Stimulated activated CD4-positive, alpha-beta T cell treated with anti-CD3 and anti-CD28 coated beads, Interleukin-2, amount 100 ng/mL, for 24 hours (primary cell): ENCODE results near the gene CEP72.
"Not testable (repeated sequence)": the region's sequence is repeated elsewhere in the genome, so short reads cannot be mapped to it uniquely, and the experiment has no call there.

ENCODE experiments used
- DNase-seq, 2 donors: peaks; one replicate each; pipeline ENCODE4 v3.0.0-alpha.2; 2020

The CEP72 gene

GRCh38 chr5:581266-581665 lies 30.9 kb upstream of the CEP72 start:
- DNase-seq: no peak

- no peak for DNase-seq
Observed at GRCh38 chr5:581941-582340, 30.2 kb upstream of the CEP72 start.

GRCh38 chr5:582445-582844 lies 29.7 kb upstream of the CEP72 start:
- not testable (repeated sequence) for DNase-seq

DNA sequence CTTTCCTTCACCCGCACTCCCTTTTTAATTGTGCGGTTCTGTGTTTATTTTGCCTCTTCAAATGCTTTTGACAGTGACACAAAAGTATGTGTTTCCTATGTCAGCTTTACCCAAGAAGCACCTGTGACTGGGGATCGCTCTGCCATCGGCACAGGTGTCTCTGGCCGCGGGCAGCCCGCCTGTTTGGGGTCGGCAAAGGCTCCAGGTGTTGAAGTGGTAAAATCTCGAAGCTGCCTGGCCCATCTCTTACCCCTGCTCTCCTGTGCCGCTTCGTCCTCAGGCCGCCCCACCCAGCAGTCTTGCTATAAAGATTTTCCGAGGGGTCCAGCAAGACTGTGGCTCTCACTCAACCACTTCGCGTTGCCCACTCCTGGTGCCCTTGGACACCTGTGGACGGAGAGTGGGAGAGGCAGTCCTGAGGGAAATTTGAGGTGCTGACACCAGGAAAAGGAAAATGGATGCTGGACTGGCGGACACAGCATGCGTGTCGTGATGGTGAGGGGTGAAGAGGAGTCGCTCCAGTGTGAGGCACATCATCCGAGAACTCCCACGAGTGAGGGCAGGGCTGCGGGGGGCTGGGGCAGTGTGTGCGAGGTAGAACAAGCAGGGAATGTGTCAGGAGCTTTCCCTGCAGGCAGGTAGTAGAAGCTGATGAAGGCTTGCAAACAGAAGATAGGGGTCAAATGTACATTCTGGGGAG lies 29.1 kb upstream of the CEP72 start:
- no peak for DNase-seq

- no peak for DNase-seq
Observed at GRCh38 chr5:583645-584044, 28.5 kb upstream of the CEP72 start.

DNA sequence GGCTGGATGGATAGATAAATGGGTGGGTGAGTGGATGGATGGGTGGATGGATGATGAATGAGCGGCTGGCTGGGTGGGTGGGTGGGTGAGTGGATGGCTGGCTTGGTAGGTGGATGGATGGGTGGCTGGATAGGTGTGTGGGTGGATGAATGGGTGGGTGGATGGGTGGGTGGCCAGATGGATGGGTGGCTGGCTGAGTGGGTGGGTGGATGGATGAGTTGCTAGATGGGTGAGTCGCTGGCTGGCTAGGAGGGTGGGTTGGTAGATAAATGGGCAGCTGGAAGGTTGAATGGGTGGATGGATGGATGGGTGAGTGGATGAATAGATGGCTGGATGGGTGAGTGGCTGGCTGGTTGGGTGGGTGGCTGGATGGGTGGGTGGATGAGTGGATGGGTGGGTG lies 27.9 kb upstream of the CEP72 start:
- DNase-seq: no peak

- DNase-seq: no peak
Observed at GRCh38 chr5:584846-585245, 27.3 kb upstream of the CEP72 start.

- no peak for DNase-seq
Observed at GRCh38 chr5:585556-585955, 26.6 kb upstream of the CEP72 start.

GRCh38 chr5:585962-586628 lies 26.0 kb upstream of the CEP72 start:
- DNase-seq: no peak

- DNase-seq: peak in 1 of 2 donors; percentile 13
Observed at GRCh38 chr5:586751-587285, 25.3 kb upstream of the CEP72 start.

- DNase-seq: no peak
Observed at GRCh38 chr5:587403-587802, 24.7 kb upstream of the CEP72 start.

DNA sequence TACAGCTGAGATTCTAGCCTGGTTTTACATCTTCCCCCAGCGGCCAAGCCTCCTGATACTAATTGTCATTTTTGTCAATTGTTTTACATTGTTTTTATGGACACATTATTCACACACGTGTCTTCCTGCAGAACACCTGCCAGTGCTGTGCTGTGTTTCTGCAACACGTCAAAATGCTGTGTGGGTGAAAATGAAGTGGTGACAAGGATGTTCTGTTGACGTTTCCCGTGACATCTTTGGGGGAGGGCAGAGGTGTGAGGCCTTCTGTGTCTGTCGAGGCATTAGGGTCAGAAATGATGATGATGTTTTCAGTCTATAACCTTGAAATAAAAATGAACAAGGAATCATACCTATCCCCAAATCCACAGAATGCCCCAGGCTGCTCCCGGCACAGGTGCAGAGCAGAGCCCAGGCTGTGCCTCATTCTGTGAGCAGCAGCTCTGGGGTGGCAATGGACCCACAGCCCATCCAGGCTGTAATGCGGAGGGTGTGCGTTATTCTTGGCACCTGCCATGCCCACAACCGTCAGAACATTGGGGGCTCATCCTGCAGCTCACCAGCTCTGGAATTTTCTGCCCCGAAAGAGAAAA lies 23.6 kb upstream of the CEP72 start:
- no peak for DNase-seq

- DNase-seq: no peak
Observed at GRCh38 chr5:589173-589572, 23.0 kb upstream of the CEP72 start.

GRCh38 chr5:589588-589987 lies 22.6 kb upstream of the CEP72 start:
- DNase-seq: no peak

DNA sequence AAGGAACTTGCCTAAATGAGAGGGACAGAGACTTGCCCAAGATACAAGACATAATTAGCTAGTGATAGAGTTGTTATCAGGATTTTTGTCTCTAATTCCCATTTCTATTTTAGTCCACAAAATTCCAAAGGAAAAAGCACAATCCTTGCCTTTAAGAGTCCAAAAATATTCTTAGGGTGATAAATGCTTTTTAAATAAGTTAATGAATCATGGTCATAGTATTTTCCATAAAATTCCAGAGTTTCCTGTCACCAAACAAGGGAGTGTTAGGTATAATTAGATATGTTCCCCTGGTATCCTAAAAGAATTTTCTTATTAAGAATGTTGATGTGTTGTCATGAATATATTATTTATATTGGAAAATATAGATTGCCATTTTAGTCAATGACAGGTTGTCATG lies 21.8 kb upstream of the CEP72 start:
- DNase-seq: no peak

DNA sequence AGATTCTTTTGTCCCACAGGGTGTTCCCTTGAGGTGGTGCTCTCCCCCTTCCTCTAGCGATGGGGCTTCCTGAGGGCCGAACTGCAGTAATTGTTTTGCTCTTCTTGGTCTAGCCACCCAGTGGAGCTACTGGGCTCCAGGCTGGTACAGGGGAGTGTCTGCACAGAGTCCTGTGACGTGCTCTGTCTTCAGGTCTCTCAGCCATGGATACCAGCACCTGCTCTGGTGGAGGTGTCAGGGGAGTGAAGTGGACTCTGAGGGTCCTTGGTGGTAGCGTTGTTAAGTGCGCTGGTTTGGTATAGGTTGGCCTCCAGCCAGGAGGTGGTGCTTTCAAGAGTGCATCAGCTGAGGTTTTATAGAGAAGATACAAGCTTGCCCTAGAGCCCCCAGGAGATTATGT lies 20.4 kb upstream of the CEP72 start:
- no peak for DNase-seq

DNA sequence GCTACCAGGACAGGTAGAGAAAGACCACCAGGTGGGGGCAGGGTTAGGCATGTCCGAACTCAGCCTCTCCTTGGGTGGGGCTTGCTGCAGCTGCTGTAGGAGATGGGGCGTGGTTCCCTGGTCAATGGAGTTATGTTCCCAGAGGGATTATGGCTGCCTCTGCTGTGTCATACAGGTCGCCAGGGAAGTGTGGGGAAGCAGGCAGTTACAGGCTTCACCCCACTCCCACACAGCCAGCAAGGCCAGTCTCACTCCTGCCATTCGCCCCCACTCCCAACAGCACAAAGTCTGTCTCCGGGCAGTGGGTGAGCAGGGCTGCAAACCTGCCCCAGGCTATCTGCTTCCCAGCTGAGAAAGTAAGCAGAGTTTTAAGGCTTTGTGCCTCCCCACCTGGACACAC lies 20.0 kb upstream of the CEP72 start:
- no peak for DNase-seq

GRCh38 chr5:593511-593910 lies 18.6 kb upstream of the CEP72 start:
- peak in 1 of 2 donors; percentile 3 for DNase-seq

DNA sequence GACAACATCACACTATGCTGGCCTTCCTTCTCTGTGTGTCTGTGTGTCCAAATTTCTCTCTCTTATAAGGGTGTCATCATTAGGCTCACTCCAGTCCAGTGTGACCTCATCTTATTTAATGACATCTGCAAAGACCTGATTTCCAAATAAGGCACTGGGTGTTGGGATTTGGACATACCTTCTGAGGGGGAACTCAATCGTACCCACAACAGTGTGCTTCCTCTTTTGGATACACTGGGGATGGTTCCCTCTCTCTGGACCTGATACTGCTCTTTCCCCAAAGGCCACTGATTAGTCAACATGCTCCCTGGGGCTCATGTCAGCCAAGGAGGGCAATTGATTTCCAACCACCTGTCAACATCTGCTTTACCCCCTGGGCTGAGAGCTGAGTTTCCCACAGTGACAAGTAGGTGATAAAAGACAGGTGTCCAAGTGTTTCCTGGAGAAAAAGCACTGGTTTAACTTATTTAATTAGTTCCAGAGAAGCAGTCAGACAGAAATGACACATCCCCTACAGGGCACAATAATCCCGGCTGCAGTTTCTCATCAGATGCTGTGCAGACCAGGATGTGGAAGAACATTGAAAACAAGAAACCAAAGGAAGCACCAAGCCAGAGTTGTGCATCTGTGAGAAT lies 17.8 kb upstream of the CEP72 start:
- peak in 1 of 2 donors; percentile 1 for DNase-seq

DNA sequence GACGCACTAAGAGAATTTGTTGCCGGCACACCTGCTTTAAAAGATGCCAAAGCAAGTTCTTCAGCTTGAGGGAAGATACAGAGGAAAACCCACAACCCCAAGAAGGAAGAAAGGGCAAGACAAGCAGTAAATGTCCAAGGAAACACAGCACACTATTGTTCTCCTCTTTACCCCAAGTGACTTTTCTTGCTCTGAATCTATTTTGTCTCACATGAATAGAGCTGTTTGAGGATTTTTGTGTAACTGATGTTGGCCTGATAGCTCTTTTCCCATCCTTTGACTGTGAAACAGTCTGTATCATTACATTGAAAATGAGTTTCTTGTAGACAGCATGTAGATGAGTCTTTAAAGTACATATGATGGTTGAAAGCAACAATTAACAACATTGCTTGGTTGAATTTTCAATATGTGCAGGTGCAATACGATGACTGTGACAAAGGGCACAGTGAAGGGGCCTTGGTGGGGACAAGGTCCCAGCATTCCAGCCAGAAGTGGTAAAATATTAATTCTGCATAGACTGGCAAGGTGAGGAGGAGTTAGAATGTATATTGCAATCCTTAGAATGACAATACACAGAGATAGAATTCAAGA lies 16.8 kb upstream of the CEP72 start:
- DNase-seq: no peak

DNA sequence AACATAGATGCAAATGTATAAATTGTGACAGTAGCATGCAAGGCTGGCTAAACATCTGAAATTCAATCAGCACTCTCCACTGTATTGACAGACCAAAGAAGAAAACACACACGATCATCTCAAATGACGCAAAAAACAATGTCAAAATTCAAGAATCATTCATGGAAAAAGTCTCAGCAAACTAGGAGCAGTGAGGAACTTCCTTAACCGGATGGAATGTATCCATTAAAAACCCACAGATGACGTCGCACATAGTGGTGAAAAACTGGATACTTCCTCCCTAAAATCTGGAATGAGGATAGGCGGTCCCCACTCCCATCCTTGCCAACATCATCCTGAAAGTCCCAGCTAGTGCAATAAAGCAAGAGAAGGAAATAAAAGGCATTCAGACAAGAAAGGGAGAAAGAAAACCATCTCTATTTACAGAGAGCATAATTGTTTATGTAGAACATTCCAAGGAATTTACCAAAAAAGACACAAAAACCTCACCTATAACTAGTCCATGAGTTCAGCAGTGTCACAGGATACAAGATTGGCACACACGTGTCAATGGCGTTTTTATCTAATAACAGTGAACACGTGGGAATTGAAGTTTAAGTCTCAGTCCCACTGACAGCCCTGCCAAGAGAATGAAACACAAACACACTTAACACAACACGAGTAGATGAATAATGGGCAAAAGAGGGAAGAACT lies 14.1 kb upstream of the CEP72 start:
- no peak for DNase-seq

DNA sequence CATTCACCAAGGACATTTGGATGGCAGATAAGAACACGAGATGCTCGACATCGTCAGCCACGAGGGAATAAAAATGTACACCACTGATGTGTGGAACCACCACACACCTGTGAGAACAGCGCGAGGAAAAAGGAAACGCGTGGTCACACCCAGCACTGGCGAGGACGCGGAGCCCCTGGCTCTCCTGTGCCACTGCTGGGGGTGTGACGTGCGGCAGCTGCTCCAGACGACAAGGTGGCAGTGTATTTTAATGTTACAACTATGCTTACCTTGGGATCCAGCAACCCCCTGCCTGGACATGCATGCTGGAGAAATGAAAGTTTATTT lies 13.6 kb upstream of the CEP72 start:
- DNase-seq: peak in 1 of 2 donors; percentile 5
